H9 (cell line): Measurements from ENCODE around the gene RNU7-1. TPM values are rescaled to one million over a fixed set of nuclear protein-coding genes. Genes with fewer than 3 reads are reported as not detected.
A peak's percentile ranks its signal among the peaks of the same experiment; 100 is the strongest.

Source experiments
- DNase-seq: peaks from one replicate; pipeline ENCODE4 v3.0.0-alpha.2; 2017
- H2AFZ ChIP-seq: one replicate; pipeline ENCODE4 v1.6.1; 2013; ENCODE audit warnings: mild to moderate bottlenecking, low read length, control low read depth, moderate library complexity
- H2AK5ac ChIP-seq: 2 replicates; pipeline ENCODE4 v1.6.1; 2013; ENCODE audit warnings: low read length, control low read depth, mixed read lengths; ENCODE audit not compliant: insufficient read length
- H2BK120ac ChIP-seq: one replicate; pipeline ENCODE4 v1.6.1; 2013; ENCODE audit warnings: low read depth, mild to moderate bottlenecking, low read length, control low read depth, inconsistent platforms; ENCODE audit not compliant: poor library complexity, severe bottlenecking
- H2BK12ac ChIP-seq: 2 replicates; pipeline ENCODE4 v1.6.1; 2013; ENCODE audit warnings: low read length, control low read depth, mixed read lengths, low read depth; ENCODE audit not compliant: insufficient read length
- H2BK15ac ChIP-seq: 2 replicates; pipeline ENCODE4 v1.6.1; 2013; ENCODE audit warnings: low read depth, low read length, control low read depth
- H2BK20ac ChIP-seq: one replicate; pipeline ENCODE4 v1.6.1; 2013; ENCODE audit warnings: low read depth, mild to moderate bottlenecking, low read length, control low read depth, inconsistent platforms; ENCODE audit not compliant: poor library complexity, severe bottlenecking
- H2BK5ac ChIP-seq: 2 replicates; pipeline ENCODE4 v1.6.1; 2013; ENCODE audit warnings: low read length, control low read depth, mixed read lengths; ENCODE audit not compliant: insufficient read length
- H3K14ac ChIP-seq: 2 replicates; pipeline ENCODE4 v1.6.1; 2013; ENCODE audit warnings: low read length, control low read depth; ENCODE audit not compliant: insufficient read depth
- H3K18ac ChIP-seq: 2 replicates; pipeline ENCODE4 v1.6.1; 2013; ENCODE audit warnings: low read depth, mild to moderate bottlenecking, mixed read lengths, low read length, control low read depth; ENCODE audit not compliant: insufficient read length
- H3K23ac ChIP-seq: 2 replicates; pipeline ENCODE4 v1.6.1; 2013; ENCODE audit warnings: low read length, control low read depth, mixed read lengths, low read depth; ENCODE audit not compliant: insufficient read length
- H3K23me2 ChIP-seq: 2 replicates; pipeline ENCODE4 v1.6.1; 2013; ENCODE audit warnings: low read depth, mild to moderate bottlenecking, mixed read lengths, low read length, control low read depth; ENCODE audit not compliant: insufficient read length, poor library complexity, severe bottlenecking
- H3K27ac ChIP-seq: 2 replicates; pipeline ENCODE4 v1.5.1; 2013; ENCODE audit warnings: low read length, control low read depth, mixed read lengths, low read depth; ENCODE audit not compliant: insufficient read length
- H3K27me3 ChIP-seq: 2 replicates; pipeline ENCODE4 v1.6.1; 2013; ENCODE audit warnings: low read length, control low read depth, inconsistent platforms; ENCODE audit not compliant: insufficient read depth
- H3K4ac ChIP-seq: 2 replicates; pipeline ENCODE4 v1.6.1; 2013; ENCODE audit warnings: low read depth, mild to moderate bottlenecking, control low read depth, inconsistent platforms, low read length, moderate library complexity
- H3K4me1 ChIP-seq: 2 replicates; pipeline ENCODE4 v1.6.1; 2013; ENCODE audit warnings: low read length, control low read depth, inconsistent platforms; ENCODE audit not compliant: insufficient read depth
- H3K4me2 ChIP-seq: 2 replicates; pipeline ENCODE4 v1.6.1; 2013; ENCODE audit warnings: low read length, control low read depth, mixed read lengths; ENCODE audit not compliant: insufficient read length, insufficient read depth
- H3K56ac ChIP-seq: 2 replicates; pipeline ENCODE4 v1.6.1; 2013; ENCODE audit warnings: low read depth, mild to moderate bottlenecking, mixed read lengths, low read length, control low read depth; ENCODE audit not compliant: insufficient read length
- H3K79me1 ChIP-seq: 2 replicates; pipeline ENCODE4 v1.6.1; 2013; ENCODE audit warnings: low read depth, mild to moderate bottlenecking, moderate library complexity, low read length, control low read depth, inconsistent platforms; ENCODE audit not compliant: insufficient read depth, poor library complexity, severe bottlenecking
- H3K79me2 ChIP-seq: 2 replicates; pipeline ENCODE4 v1.6.1; 2013; ENCODE audit warnings: low read length, control low read depth, inconsistent platforms; ENCODE audit not compliant: insufficient read depth
- H3K9ac ChIP-seq: 2 replicates; pipeline ENCODE4 v1.6.1; 2013; ENCODE audit warnings: low read length, control low read depth, mixed read lengths; ENCODE audit not compliant: insufficient read length; ENCODE audit errors: extremely low read depth
- H3K9me3 ChIP-seq: one replicate; pipeline ENCODE4 v1.6.1; 2013; ENCODE audit warnings: low read depth, low read length, inconsistent platforms; ENCODE audit not compliant: control insufficient read depth
- H3T11ph ChIP-seq: one replicate; pipeline ENCODE4 v1.6.1; 2013; ENCODE audit warnings: mild to moderate bottlenecking, low read length, control low read depth, inconsistent platforms
- H4K20me1 ChIP-seq: one replicate; pipeline ENCODE4 v1.6.1; 2013; ENCODE audit not compliant: control insufficient read depth, insufficient read length, insufficient read depth
- H4K5ac ChIP-seq: 2 replicates; pipeline ENCODE4 v1.6.1; 2013; ENCODE audit warnings: low read depth, mild to moderate bottlenecking, mixed read lengths, low read length, control low read depth; ENCODE audit not compliant: insufficient read length
- H4K8ac ChIP-seq: replicated peaks from 2 replicates; pipeline ENCODE4 v1.6.1; 2013; ENCODE audit warnings: low read length, control low read depth, mixed read lengths, low read depth; ENCODE audit not compliant: insufficient read length
- H4K91ac ChIP-seq: 2 replicates; pipeline ENCODE4 v1.6.1; 2013; ENCODE audit warnings: low read depth, mild to moderate bottlenecking, moderate library complexity, mixed read lengths, low read length, control low read depth; ENCODE audit not compliant: insufficient read length
- H3K27ac Mint-ChIP-seq, 3 experiments: 2 replicates in 2 of 3; 3 replicates in 1 of 3; pipeline ENCODE4 v1.8.0; 2020 to 2021; ENCODE audit warnings: mixed read lengths in 3 of 3, mild to moderate bottlenecking in 1 of 3, moderate library complexity in 1 of 3
- H3K27me3 Mint-ChIP-seq: 2 replicates; pipeline ENCODE4 v1.8.0; 2021; ENCODE audit warnings: low read depth, mild to moderate bottlenecking, moderate library complexity, mixed read lengths
- H3K36me3 Mint-ChIP-seq, 3 experiments: 2 replicates in 2 of 3; 3 replicates in 1 of 3; pipeline ENCODE4 v1.8.0; 2020 to 2021; ENCODE audit warnings: low read depth in 3 of 3, mixed read lengths in 3 of 3; ENCODE audit not compliant: insufficient read depth in 1 of 3
- H3K4me1 Mint-ChIP-seq, 2 experiments: 2 replicates each; pipeline ENCODE4 v1.8.0; 2020; ENCODE audit warnings: mixed read lengths in 2 of 2
- H3K4me3 Mint-ChIP-seq, 2 experiments: 2 replicates in 1 of 2; 3 replicates in 1 of 2; pipeline ENCODE4 v1.8.0; 2020 to 2021; ENCODE audit warnings: mild to moderate bottlenecking in 2 of 2, mixed read lengths in 2 of 2, moderate library complexity in 1 of 2
- H3K9me3 Mint-ChIP-seq, 2 experiments: 2 replicates in 1 of 2; 3 replicates in 1 of 2; pipeline ENCODE4 v1.8.0; 2020; ENCODE audit warnings: mild to moderate bottlenecking in 2 of 2, mixed read lengths in 2 of 2, moderate library complexity in 1 of 2
- WGBS: extraction: QIAGEN DNeasy Blood & Tissue Kit; methylation state at CpG from one replicate; pipeline ENCODE4 v1.1.7; 2013; ENCODE audit warnings: missing lambda C conversion rate, low lambda C conversion rate, mixed read lengths; ENCODE audit not compliant: insufficient read length; ENCODE audit errors: extremely low coverage; 5-methylcytosine and 5-hydroxymethylcytosine counted together
- total RNA-seq: library from RNA; stranded (reverse); gene quantifications from 2 replicates; pipeline ENCODE4 v1.2.1, GENCODE V29; 2021
- TF ChIP-seq, protein P1 (sequence below): fragments of 200-600 bp; sonication (generic); conservative IDR thresholded peaks from 3 replicates; pipeline ENCODE4 v1.8.0; 2021; ENCODE audit warnings: antibody characterized with exemption, mild to moderate bottlenecking

Gene RNU7-1
- total RNA-seq, 1 experiment from 2014 or later = not detected

- Histone ChIP-seq H3T11ph (no peak overlapping the region), H3K14ac (no peak overlapping the region), H3K18ac (no peak overlapping the region), H3K9me3 (no peaks in the 10 kb centered on the region), H3K23me2 (peaks cover 12% of the 10 kb centered on the region), H3K23ac (no peak overlapping the region), H3K27me3 (no peaks in the 10 kb centered on the region), H4K8ac (no peak overlapping the region), H2BK15ac (no peak overlapping the region), H3K27ac (no peak overlapping the region), H2BK5ac (no peak overlapping the region), H2AFZ (no peak overlapping the region), H3K9ac (no peak overlapping the region), H3K4me2 (no peak overlapping the region), H2BK20ac (no peak overlapping the region), H3K4me1 (peaks cover 3% of the 10 kb centered on the region; the same call in 1 of the 2 replicates), H2BK120ac (no peak overlapping the region), H3K79me2 (no peaks in the 10 kb centered on the region), H3K4ac (no peak overlapping the region), H4K20me1 (no peaks in the 10 kb centered on the region), H3K56ac (no peak overlapping the region), H2AK5ac (no peak overlapping the region), H4K5ac (no peak overlapping the region), H3K79me1 (peaks cover under 1% of the 10 kb centered on the region), H2BK12ac (no peak overlapping the region), H4K91ac (no peak overlapping the region)
- no peak overlapping the region for H3K4me3 Mint-ChIP-seq
- no CpG with 5 or more reads among the region's 7 CpGs for WGBS
- no peaks in the 10 kb centered on the region for H3K9me3 Mint-ChIP-seq
- peaks cover 43 to 46% of the 10 kb centered on the region in 2 experiments for H3K4me1 Mint-ChIP-seq
- peaks cover 33 to 61% (median 59%) of the 10 kb centered on the region in 3 experiments for H3K36me3 Mint-ChIP-seq
- TF ChIP-seq, protein P1, sequence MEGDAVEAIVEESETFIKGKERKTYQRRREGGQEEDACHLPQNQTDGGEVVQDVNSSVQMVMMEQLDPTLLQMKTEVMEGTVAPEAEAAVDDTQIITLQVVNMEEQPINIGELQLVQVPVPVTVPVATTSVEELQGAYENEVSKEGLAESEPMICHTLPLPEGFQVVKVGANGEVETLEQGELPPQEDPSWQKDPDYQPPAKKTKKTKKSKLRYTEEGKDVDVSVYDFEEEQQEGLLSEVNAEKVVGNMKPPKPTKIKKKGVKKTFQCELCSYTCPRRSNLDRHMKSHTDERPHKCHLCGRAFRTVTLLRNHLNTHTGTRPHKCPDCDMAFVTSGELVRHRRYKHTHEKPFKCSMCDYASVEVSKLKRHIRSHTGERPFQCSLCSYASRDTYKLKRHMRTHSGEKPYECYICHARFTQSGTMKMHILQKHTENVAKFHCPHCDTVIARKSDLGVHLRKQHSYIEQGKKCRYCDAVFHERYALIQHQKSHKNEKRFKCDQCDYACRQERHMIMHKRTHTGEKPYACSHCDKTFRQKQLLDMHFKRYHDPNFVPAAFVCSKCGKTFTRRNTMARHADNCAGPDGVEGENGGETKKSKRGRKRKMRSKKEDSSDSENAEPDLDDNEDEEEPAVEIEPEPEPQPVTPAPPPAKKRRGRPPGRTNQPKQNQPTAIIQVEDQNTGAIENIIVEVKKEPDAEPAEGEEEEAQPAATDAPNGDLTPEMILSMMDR = no peak
- H3K27me3 Mint-ChIP-seq = peaks cover 1% of the 10 kb centered on the region; the same call in 1 of the 2 replicates
- DNase-seq = no peak
- H3K27ac Mint-ChIP-seq = peak overlapping the region; percentile 76 to 95 (median 85); a peak in 4 of 7 replicates
Observed at GRCh38 chr12:6921539-6921938, 22.1 kb upstream of the RNU7-1 start.
